Gastroesophageal sphincter (tissue), 3 donors: Measurements from ENCODE around the gene DOK6.

Source experiments
- EP300 ChIP-seq: sonication (generic); formaldehyde crosslinking; IDR thresholded peaks from one replicate; pipeline ENCODE4 v1.6.1; 2017; ENCODE audit warnings: antibody characterized with exemption, mild to moderate bottlenecking
- POLR2A ChIP-seq, 2 donors: fragments of 450-650 bp; IDR thresholded peaks; one replicate each; pipeline ENCODE4 v1.6.1; 2017; ENCODE audit warnings: antibody characterized with exemption in 2 of 2, mild to moderate bottlenecking in 2 of 2, moderate library complexity in 1 of 2
- POLR2AphosphoS5 ChIP-seq: sonication (generic); formaldehyde crosslinking; IDR thresholded peaks from one replicate; pipeline ENCODE4 v1.6.1; 2017; ENCODE audit warnings: antibody characterized with exemption
- TF ChIP-seq, protein P1 (sequence below), 4 experiments: fragments of 200-600 bp in 2 of 4; fragments of 450-650 bp in 2 of 4; sonication (generic) in 1 of 4; IDR thresholded peaks; one replicate each; pipeline ENCODE4 v1.5.1; 2017 to 2019; ENCODE audit warnings: antibody characterized with exemption in 4 of 4, mild to moderate bottlenecking in 2 of 4, moderate library complexity in 2 of 4

DNA sequence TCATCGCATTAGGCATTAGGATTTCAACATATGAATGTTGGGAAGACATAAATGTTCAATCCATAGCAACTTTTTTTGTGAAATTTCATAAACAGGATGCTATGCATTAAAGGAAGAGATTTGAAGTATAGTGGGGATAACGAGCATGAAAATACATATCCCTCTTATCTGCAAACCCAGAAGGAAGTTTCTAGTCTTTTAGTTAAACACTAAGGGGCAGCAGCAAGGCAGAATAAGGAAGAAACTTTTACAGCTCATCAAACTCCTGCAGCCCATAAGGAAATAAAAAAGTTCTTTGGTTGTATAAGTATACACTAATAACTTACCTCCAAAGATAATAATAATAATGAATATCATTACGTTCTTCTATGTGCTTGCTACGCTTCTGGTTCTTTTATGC, 465.5 kb downstream of the DOK6 start:
- TF ChIP-seq, protein P1, sequence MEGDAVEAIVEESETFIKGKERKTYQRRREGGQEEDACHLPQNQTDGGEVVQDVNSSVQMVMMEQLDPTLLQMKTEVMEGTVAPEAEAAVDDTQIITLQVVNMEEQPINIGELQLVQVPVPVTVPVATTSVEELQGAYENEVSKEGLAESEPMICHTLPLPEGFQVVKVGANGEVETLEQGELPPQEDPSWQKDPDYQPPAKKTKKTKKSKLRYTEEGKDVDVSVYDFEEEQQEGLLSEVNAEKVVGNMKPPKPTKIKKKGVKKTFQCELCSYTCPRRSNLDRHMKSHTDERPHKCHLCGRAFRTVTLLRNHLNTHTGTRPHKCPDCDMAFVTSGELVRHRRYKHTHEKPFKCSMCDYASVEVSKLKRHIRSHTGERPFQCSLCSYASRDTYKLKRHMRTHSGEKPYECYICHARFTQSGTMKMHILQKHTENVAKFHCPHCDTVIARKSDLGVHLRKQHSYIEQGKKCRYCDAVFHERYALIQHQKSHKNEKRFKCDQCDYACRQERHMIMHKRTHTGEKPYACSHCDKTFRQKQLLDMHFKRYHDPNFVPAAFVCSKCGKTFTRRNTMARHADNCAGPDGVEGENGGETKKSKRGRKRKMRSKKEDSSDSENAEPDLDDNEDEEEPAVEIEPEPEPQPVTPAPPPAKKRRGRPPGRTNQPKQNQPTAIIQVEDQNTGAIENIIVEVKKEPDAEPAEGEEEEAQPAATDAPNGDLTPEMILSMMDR (IDR thresholded peaks at IDR 0.05) = no peak
- no peak for TF ChIP-seq POLR2A (IDR thresholded peaks at IDR 0.05)
- no peak for TF ChIP-seq EP300
- no peak for TF ChIP-seq POLR2AphosphoS5
